ENCODE measurements around the gene SCUBE1.

SCUBE1 gene

GRCh38 chr22:43209971-43210370 is 133.2 kb downstream of the SCUBE1 start:
- DNase-seq, result no peak

GRCh38 chr22:43209523-43209890 is 133.7 kb downstream of the SCUBE1 start:
- no peak for DNase-seq

GRCh38 chr22:43208703-43209522 is 134.3 kb downstream of the SCUBE1 start:
- DNase-seq, result no peak

- DNase-seq, result no peak
Measured at GRCh38 chr22:43207849-43208702, 135.1 kb downstream of the SCUBE1 start.

GRCh38 chr22:43207386-43207785 is 135.8 kb downstream of the SCUBE1 start:
- no peak for DNase-seq

- DNase-seq, result no peak
Measured at GRCh38 chr22:43206509-43207161, 136.5 kb downstream of the SCUBE1 start.

- DNase-seq, result no peak
Measured at GRCh38 chr22:43205748-43206508, 137.2 kb downstream of the SCUBE1 start.

GRCh38 chr22:43205261-43205691 is 137.9 kb downstream of the SCUBE1 start:
- DNase-seq, result no peak

GRCh38 chr22:43203471-43203981 is 139.6 kb downstream of the SCUBE1 start:
- no peak for DNase-seq

GRCh38 chr22:43202756-43203410 is 140.3 kb downstream of the SCUBE1 start:
- DNase-seq, result no peak

GRCh38 chr22:43202326-43202725 is 140.8 kb downstream of the SCUBE1 start:
- DNase-seq, result no peak

- DNase-seq, result no peak
Measured at GRCh38 chr22:43201486-43202219, 141.5 kb downstream of the SCUBE1 start.

- DNase-seq, result no peak
Measured at GRCh38 chr22:43200555-43200954, 142.6 kb downstream of the SCUBE1 start.

GRCh38 chr22:43200031-43200430 is 143.1 kb downstream of the SCUBE1 start:
- DNase-seq, result no peak

- no peak for DNase-seq
Measured at GRCh38 chr22:43199541-43199940, 143.6 kb downstream of the SCUBE1 start.

GRCh38 chr22:43198936-43199335 is 144.2 kb downstream of the SCUBE1 start:
- DNase-seq, result no peak

GRCh38 chr22:43198126-43198525 is 145.0 kb downstream of the SCUBE1 start:
- DNase-seq, result no peak

- DNase-seq, result no peak
Measured at GRCh38 chr22:43197271-43197941, 145.8 kb downstream of the SCUBE1 start.

GRCh38 chr22:43191831-43192230 is 151.3 kb downstream of the SCUBE1 start:
- no peak for DNase-seq

GRCh38 chr22:43188829-43189545 is 154.2 kb downstream of the SCUBE1 start:
- no peak for DNase-seq

All from stimulated activated CD4-positive, alpha-beta T cell treated with anti-CD3 and anti-CD28 coated beads, Interleukin-1b, Interleukin-23, amount 100 ng/mL, for 48 hours (primary cell).